HG02763 (cell line): Measurements from ENCODE around the gene OPN3.

Source experiments
- ATAC-seq: cut with Tn5 transposase; IDR thresholded peaks from one replicate; pipeline ENCODE4 v1.9.1; 2021; ENCODE audit warnings: mild to moderate bottlenecking, moderate library complexity; ENCODE audit not compliant: unreplicated experiment

OPN3 gene

DNA sequence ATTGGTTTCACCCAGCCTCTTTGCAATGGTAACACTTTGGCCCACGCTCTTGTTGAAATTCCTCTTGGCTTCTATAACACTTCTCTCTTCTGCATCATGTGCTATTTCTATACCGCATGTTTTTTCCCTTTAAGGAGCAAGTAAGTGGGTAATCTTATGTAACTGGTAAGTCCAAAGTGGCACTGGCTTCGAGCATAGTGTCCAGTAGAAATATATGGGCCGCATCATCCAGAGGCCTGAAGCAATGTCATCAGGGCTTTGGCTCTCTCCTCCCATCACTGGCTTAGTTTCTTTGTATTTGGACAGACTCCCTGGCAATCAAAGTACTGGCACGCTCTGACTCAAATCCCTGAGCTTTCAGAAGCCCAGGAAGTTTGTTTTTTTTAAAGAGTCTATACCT, 17.5 kb downstream of the OPN3 start:
- ATAC-seq: no peak

DNA sequence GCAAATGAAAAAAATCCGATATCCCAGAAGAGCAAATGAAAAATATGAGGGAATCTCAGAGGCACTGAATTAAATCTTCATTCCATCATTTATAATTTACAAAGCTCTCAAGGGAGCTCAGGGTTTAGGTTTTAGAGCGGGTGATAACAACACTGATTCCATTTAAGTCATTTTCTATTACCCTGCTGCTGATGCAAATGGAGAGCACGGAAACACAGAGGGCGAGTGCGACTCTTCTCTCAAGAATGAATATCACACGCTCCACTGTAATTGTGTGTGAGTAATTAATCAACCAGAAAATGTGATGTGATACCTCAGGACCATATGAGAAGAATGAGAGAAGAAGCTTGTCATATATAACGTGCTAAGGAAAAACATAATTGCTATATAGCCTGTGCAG, 22.7 kb downstream of the OPN3 start:
- no peak for ATAC-seq

- no peak for ATAC-seq
Measured at GRCh38 chr1:241615043-241615974, 24.9 kb downstream of the OPN3 start.

DNA sequence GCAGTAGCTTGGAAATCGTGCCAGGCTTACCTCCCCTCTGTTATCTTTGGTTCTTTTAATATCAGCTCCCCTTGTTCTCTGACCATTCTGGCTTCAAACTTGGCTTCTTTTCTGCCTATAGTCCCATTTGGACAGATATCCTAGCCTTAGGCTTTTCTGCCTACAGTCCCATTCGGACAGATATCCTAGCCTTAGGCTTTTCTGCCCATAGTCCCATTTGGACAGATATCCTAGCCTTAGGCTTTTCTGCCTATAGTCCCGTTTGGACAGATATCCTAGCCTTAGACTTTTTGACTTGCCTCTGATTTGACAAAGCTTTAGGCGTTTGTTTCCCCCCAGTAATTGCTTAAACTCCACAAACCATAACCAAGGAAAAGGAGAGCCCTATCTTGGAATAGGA, 25.6 kb downstream of the OPN3 start:
- ATAC-seq: no peak

- ATAC-seq: no peak
Measured at GRCh38 chr1:241614144-241614543, 26.0 kb downstream of the OPN3 start.

DNA sequence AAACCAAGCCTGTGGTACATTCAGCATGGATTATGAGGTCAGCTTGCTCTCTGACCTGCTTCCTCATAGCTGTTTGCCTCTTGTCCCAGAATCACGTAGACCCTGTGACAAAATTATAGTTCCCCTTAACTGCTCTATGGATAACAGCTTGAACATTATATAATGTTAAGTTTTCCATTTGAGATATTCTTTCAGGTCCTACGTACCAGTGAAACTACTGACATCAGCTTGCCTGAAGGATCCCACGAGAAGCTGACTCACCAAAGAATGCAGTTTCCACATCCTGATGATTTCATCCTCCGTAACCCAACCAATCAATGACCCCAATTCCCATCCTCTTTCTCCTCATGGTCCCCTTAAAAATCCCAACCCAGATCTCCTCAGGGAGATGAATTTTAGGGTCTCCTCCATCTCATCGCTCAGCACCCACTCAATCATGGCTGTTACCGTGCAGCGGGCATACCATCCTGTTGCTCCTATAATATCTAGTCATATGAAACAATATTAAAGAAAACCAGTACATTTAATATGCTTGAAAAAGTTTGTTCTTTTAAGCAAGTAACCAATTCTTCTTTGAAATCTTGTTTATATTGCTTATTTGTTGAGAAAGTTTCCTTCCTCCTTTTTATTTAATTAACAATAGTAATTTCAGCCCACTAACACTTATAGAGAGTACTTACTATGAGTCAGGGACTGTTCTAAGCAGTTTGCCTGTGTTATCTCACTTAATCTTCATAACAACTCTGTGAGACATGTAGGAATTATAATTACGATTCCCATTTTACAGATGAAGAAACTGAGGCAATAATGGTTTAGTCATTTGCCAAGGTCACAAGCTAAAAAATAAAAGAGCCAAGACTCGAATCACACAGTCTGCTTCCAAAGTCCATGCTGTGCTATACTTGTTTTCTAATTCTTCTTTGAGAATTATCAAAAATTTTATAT, 27.4 kb downstream of the OPN3 start:
- no peak for ATAC-seq

DNA sequence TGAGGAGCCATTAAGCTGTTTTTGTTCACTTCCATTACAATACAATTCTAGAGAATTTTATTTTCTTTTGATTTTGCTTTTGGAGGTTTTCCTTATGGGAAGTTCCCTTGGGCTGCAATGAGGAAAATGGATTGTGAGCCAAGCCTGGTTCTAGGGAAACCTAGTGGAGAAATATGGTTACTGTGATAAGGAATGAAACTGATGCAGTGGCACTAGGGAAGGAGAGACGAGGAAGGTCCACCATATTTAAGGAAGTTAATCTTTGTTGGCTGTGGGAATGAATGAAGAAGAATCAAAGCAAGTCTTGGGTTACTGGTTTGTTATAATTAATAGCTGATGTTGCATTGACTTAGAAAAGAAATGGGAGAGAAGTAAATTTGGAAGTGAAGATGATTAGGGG, 28.4 kb downstream of the OPN3 start:
- no peak for ATAC-seq

DNA sequence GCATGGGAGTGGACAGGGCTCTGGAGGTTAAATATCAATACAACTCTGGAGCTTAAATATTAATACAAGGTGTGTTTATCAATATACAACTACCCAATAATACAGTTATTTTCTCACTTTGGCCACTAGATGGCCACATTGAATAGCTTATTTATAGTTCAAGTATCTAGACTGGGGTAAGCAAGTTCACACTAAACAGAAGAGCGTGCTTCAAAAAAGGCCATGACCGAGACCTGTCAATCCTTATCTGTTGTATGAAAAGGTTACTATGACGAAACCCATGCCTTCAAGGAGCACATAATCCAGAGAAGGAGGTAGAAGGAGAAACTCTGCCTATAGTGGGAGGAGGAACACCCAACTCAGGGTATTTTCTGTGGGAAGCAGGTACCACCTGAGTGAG, 29.1 kb downstream of the OPN3 start:
- ATAC-seq: peak; percentile 88

GRCh38 chr1:241610056-241610815, 29.9 kb downstream of the OPN3 start:
- ATAC-seq: no peak

DNA sequence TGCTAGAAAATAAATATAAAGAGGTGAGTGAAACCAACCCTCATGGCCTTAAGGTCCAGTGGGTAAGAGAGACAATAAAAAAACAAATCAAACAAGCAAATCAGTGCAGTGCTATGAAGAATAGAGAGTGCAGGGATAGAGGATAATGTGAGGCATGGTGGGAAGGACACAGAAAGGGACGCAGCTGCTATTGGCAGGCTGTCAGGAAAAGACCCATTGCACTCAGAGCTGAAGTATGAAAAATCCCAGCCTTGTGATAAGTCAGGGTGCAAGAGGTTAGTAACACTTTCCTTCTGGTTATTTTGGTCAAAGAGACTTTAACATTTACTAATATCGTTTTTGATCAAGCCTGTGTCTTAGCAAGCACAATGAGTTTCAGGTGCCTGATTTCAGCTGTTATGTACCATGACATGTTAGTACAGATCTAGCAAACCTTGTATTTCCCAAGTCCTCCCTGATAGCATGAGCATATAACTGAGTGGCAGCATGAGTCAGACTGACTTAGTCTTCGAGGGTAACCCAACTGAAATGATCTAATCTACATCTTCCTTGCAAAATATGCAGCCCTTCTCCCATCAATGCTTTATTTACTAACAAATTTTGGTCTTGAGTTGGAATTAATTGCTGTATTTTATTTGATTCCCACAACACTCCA, 31.7 kb downstream of the OPN3 start:
- ATAC-seq: no peak

DNA sequence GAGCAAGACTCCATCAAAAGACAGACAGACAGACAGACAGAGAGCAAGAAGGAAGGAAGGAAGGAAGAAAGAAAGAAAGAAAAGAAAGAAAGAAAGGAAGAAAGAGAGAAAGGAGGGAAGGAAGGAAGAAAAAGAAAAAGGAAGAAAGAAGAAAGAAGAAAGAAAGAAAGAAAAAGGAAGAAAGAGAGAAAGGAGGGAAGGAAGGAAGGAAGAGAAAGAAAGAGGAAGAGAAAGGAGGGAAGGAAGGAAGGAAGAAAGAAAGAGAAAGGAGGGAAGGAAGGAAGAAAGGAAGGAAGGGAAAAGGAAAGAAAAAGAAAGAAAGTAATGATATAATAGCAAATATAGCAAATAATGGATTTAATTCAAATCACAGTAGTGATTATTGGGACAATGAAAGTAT, 32.7 kb downstream of the OPN3 start:
- no peak for ATAC-seq

DNA sequence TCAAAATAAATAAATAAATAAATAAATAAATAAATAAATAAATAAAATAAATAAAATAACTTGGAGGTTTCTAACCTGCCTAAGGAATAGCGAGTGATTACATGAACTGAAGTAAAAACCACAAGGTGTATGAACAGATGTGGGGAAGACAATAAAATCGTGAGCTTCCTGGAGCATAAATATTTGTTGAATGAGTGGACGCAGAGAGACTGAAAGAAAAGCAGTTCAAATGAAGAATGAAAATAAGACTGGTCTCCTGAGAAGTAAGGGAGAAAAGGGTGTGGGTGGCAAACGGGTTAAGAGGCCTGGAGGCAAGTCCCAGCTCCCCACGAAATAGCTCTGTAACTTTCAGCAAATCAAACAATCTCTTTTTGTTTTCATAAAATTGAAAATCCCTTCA, 33.6 kb downstream of the OPN3 start:
- ATAC-seq: no peak

DNA sequence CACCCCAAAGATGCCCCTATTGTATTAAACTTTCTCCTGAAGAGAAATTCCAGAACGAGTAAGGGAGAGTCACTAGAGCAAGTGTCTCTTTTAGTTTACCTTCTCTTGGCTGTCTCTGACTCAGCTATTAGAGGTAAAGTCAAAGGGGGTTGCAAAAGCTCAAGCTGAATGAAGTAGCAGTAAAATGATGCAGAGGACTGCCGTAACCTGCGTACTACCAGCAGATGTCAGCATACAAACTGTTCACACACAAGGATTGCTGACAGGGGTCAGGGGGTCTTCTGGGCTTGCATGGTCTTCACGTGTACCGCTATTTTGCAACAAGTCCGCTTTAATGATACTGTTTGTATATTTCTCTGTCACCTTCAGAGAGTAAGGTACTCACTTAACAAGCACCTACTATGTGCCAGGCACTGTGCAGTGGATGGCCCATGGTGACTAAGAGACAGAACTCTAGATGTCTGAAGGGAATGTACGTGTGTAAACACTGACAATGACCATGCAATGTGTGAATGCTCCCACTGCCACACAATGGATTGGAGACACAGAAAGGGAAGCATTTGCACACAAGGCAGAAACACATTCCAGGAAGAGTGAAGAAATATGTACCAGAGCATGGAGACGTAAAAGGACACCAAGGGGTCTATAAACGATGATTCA, 34.9 kb downstream of the OPN3 start:
- ATAC-seq: no peak

DNA sequence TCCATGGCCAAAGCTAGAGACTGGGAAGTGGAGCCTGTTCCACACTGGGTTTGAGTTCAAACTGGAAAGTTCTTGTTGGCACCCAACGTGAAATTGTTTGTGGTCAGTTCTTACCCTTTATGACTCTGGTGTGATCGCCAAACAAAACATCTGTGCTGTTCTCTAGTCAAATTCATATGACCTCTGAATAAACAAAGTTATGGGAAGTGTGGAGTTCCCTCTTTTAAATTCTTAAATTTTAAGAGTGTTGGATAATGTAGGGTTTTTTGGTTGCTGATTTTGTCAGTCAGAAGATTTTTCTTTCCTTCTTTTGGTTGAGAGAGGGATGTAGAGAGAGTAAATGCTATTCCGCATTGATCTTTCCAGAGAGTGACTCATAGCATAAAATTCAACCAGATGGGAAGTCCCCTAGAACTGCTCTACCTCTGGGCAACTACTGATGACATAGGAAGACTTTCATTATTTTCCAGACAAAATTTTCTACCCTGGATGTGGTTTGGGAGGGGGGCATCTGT, 36.4 kb downstream of the OPN3 start:
- no peak for ATAC-seq

DNA sequence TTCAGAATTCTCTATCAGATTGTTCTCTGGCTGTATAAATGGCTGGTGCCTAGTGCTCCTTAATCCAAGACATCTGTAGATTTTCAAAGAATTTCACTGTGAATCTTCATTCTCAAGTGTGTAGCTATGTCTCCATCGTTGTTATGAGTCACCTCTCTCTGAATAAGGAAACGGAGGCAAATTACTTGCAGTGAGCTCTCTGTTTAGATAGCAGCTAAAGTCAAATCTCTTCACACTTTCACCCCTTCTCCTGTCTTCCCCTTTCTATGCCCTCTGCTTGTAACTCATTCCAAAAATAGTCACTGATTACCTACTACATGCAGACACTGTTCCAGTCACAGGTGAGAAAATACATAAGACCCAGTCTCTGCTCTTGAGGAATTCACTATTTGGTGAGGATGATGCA, 39.7 kb downstream of the OPN3 start:
- peak; percentile 84 for ATAC-seq

DNA sequence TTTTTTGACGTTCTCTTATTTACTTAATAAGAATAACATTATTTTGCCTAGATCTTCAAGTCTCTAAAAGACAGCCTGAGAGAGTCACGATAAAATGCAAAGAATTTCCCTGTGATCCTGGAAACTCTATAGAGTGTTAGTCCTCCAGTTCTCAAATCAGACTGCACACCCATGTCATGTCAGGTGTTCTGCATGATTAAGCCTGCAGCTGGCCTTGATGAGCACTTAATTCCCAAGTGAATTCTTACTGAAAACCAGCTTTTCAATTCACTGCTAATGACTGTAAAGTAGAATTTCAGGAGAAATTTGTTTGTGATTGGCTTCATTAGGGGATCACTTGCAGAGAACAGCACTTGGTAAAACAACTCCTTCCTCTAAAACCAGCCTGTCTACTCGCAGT, 41.9 kb downstream of the OPN3 start:
- ATAC-seq: peak; percentile 30

DNA sequence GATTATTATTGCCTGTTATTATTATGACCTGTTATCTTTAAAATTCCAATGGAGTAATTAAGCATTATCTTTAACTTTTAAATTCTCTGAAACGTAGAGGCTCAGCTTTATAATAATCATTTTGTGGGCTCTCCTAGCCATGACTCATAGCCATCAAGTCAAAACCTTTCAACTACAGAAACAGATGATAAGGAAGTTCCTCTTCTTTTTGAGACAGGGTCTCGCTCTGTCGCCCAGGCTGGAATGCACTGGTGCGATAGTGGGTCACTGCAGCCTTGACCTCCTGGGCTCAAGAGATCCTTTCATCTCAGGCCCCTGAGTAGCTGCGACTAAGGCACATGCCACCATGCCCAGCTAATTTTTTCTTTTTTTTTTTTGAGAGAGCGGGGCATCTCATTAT, 43.5 kb downstream of the OPN3 start:
- ATAC-seq: no peak

- no peak for ATAC-seq
Measured at GRCh38 chr1:241593186-241593585, 47.0 kb downstream of the OPN3 start.

GRCh38 chr1:241592273-241592958, 47.8 kb downstream of the OPN3 start:
- ATAC-seq: peak; percentile 52
